Prostate gland (tissue), 2 donors: Measurements from ENCODE around the gene MAP4K5. TPM values are rescaled to one million over a fixed set of nuclear protein-coding genes. Genes with fewer than 3 reads are reported as not detected.

Source experiments
- DNase-seq: peaks from one replicate; pipeline ENCODE4 v3.0.0-alpha.2; 2019; ENCODE audit warnings: low spot score
- H3K27ac ChIP-seq, 2 donors: fragments of 200-600 bp; sonication (generic); 2 replicates each; pipeline ENCODE4 v1.5.1; 2017 to 2019
- H3K27me3 ChIP-seq: fragments of 200-600 bp; sonication (generic); replicated peaks from 2 replicates; pipeline ENCODE4 v1.5.1; 2019; ENCODE audit not compliant: insufficient read depth
- H3K36me3 ChIP-seq, 2 donors: fragments of 200-600 bp; sonication (generic); 1 replicate in 1 of 2; 2 replicates in 1 of 2; pipeline versions ENCODE4 v1.5.1 to v1.8.1; 2017 to 2019
- H3K4me1 ChIP-seq: fragments of 200-600 bp; sonication (generic); replicated peaks from 2 replicates; pipeline ENCODE4 v1.5.1; 2019
- H3K4me3 ChIP-seq, 2 donors: fragments of 200-600 bp; sonication (generic); 2 replicates each; pipeline ENCODE4 v1.5.1; 2017 to 2019
- H3K9me3 ChIP-seq: fragments of 200-600 bp; sonication (generic); 2 replicates; pipeline ENCODE4 v1.5.1; 2017
- POLR2A ChIP-seq: fragments of 450-650 bp; IDR thresholded peaks from one replicate; pipeline ENCODE4 v1.6.1; 2016; ENCODE audit warnings: antibody characterized with exemption, mild to moderate bottlenecking
- POLR2AphosphoS5 ChIP-seq: sonication (generic); formaldehyde crosslinking; IDR thresholded peaks from one replicate; pipeline ENCODE4 v1.6.1; 2017; ENCODE audit warnings: antibody characterized with exemption
- WGBS: methylation state at CpG from one replicate; pipeline ENCODE4 v1.1.5; 2018; 5-methylcytosine and 5-hydroxymethylcytosine counted together
- intact Hi-C: fragments of 100-400 bp; cut with DNase I; formaldehyde crosslinking; loops from one replicate; pipeline ENCODE4 v1.14.2; 2022
- total RNA-seq, 2 donors: library from RNA; depleted of rRNA; stranded (reverse); fragments of >200 nt; gene quantifications; one replicate each; pipeline ENCODE4 v1.1.0, GENCODE V29; 2016
- TF ChIP-seq, protein P1 (sequence below), 4 experiments: fragments of 200-600 bp in 2 of 4; fragments of 450-650 bp in 2 of 4; sonication (generic) in 2 of 4; IDR thresholded peaks; 1 replicate in 3 of 4; 2 replicates in 1 of 4; pipeline ENCODE4 v1.5.1; 2016 to 2019; ENCODE audit warnings: antibody characterized with exemption in 4 of 4, mild to moderate bottlenecking in 2 of 4, moderate library complexity in 2 of 4

MAP4K5 gene
- total RNA-seq, 2 donors from 2014 or later = 76.2 to 102 TPM

DNA sequence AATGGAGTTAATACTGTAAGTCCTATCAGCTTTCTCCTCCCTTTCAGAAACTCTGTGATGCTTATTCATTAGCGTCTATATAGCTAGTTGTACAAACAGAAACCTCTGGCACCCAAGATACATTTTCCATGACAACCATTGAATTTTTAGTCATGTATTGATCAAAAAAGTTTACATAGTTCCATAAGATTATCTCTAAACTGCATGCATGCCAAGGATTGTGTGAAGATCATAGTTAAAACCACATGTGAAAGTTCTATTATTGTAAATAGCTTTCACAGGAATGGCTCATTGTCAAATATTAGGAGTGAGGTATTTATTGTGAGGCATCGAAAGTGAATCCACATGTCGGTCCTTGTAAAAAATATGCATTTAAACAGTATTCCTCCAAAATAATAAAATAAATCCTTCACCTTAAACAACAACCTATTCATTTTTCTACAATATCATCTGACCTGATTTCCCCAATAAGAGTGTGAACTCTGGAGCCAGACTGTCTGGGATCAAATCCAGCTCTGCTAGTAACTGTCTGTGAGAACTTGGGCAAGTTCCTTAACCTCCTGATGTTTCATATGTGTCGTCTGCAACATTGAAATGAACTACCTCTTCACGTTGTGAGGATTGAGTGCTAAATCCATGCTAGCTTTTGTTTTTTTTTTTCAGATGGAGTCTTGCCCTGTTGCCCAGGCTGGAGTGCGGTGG, 125.1 kb downstream of the MAP4K5 start:
- no peaks in the 10 kb centered on the region for H3K4me1 ChIP-seq
- no peaks in the 10 kb centered on the region for H3K36me3 ChIP-seq
- H3K9me3 ChIP-seq = no peaks in the 10 kb centered on the region
- WGBS = 34% methylated on average over 6 of the region's 6 CpGs
- no peaks in the 10 kb centered on the region for H3K27me3 ChIP-seq
- intact Hi-C loops = no loop called here
- TF ChIP-seq POLR2A (no peak), POLR2AphosphoS5 (no peak)
- TF ChIP-seq, protein P1, sequence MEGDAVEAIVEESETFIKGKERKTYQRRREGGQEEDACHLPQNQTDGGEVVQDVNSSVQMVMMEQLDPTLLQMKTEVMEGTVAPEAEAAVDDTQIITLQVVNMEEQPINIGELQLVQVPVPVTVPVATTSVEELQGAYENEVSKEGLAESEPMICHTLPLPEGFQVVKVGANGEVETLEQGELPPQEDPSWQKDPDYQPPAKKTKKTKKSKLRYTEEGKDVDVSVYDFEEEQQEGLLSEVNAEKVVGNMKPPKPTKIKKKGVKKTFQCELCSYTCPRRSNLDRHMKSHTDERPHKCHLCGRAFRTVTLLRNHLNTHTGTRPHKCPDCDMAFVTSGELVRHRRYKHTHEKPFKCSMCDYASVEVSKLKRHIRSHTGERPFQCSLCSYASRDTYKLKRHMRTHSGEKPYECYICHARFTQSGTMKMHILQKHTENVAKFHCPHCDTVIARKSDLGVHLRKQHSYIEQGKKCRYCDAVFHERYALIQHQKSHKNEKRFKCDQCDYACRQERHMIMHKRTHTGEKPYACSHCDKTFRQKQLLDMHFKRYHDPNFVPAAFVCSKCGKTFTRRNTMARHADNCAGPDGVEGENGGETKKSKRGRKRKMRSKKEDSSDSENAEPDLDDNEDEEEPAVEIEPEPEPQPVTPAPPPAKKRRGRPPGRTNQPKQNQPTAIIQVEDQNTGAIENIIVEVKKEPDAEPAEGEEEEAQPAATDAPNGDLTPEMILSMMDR (IDR thresholded peaks at IDR 0.05) = no peak
- DNase-seq = no peak
- H3K4me3 ChIP-seq = no peak overlapping the region
- no peak overlapping the region for H3K27ac ChIP-seq

DNA sequence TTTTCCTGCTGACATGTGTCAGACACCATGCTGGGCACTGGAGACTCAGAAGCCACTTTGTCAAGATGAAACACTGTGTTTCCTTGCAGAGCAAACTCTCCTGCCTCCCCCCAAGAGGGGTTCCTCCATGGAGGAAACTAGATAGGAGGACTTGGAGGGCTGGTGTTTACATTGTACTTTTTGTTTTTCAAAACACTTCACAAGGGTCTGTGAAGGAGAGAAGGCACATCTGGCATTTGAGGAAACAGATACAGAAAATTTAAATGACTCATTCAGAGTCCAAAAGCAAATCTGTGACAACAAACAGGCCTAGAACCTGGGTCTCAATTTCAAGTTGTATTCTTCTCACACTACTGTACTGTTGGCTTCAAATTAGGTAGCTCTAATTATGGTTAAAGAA, 128.9 kb downstream of the MAP4K5 start:
- Histone ChIP-seq H3K27me3 (no peaks in the 10 kb centered on the region), H3K36me3 (no peaks in the 10 kb centered on the region), H3K4me1 (no peaks in the 10 kb centered on the region), H3K27ac (no peak overlapping the region), H3K9me3 (no peaks in the 10 kb centered on the region), H3K4me3 (no peak overlapping the region)
- TF ChIP-seq POLR2A = no peak
- TF ChIP-seq, protein P1 (IDR thresholded peaks at IDR 0.05) = no peak
- no peak for TF ChIP-seq POLR2AphosphoS5
- no peak for DNase-seq
- intact Hi-C loops = no loop called here

DNA sequence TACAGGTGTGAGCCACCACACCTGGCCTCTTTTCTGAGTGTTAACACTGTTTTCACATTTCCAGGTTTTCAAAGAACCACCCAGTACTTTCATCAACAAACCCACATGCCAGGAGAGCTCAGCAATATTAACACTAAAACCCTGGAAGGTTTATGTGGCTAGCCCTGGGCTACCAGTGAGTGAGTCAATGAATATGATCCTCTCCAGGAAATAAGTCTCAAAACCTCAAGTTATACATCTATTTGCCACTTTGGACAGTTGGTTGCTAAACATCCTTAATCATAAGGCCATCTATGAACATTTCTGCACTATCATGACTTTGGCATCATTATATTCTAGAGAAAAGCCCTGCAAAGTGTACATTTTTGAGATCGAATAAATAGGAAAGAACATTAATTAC, 129.4 kb downstream of the MAP4K5 start:
- Histone ChIP-seq H3K9me3 (no peaks in the 10 kb centered on the region), H3K4me3 (no peak overlapping the region), H3K36me3 (no peaks in the 10 kb centered on the region), H3K27ac (no peak overlapping the region), H3K27me3 (no peaks in the 10 kb centered on the region), H3K4me1 (no peaks in the 10 kb centered on the region)
- 73% methylated on average over 1 of the region's 1 CpG for WGBS
- no peak for DNase-seq
- TF ChIP-seq POLR2AphosphoS5 (no peak), POLR2A (no peak)
- TF ChIP-seq, protein P1 (IDR thresholded peaks at IDR 0.05) = no peak
- intact Hi-C loops = no loop called here

DNA sequence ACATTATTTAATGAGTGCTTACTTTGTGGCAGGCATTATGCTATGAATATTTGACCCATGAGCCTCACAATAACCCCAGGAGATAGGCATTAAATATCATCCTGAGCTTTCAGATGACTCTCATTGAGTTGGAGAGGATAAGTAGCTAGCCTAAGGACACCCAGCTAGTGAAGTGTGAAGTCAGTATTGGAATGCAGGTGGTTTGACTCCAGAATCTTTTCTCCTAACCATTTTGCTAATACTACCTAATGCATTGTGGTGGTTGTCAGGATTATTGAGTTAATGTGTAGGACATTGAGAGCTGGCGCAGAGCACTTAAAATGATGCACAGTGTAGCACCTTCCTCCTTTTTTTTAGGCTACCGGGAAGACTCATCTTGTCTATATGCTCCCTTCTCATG, 131.9 kb downstream of the MAP4K5 start:
- H3K27me3 ChIP-seq = no peaks in the 10 kb centered on the region
- H3K9me3 ChIP-seq = no peaks in the 10 kb centered on the region
- peak overlapping the region in 1 of 2 donors; percentile 38 for H3K27ac ChIP-seq
- TF ChIP-seq POLR2A = no peak
- TF ChIP-seq, protein P1 (IDR thresholded peaks at IDR 0.05) = no peak
- no peak for TF ChIP-seq POLR2AphosphoS5
- H3K36me3 ChIP-seq = no peaks in the 10 kb centered on the region
- no peak overlapping the region for H3K4me3 ChIP-seq
- H3K4me1 ChIP-seq = no peaks in the 10 kb centered on the region
- intact Hi-C loops = no loop called here
- WGBS = 80% methylated on average over 2 of the region's 2 CpGs
- DNase-seq = no peak

DNA sequence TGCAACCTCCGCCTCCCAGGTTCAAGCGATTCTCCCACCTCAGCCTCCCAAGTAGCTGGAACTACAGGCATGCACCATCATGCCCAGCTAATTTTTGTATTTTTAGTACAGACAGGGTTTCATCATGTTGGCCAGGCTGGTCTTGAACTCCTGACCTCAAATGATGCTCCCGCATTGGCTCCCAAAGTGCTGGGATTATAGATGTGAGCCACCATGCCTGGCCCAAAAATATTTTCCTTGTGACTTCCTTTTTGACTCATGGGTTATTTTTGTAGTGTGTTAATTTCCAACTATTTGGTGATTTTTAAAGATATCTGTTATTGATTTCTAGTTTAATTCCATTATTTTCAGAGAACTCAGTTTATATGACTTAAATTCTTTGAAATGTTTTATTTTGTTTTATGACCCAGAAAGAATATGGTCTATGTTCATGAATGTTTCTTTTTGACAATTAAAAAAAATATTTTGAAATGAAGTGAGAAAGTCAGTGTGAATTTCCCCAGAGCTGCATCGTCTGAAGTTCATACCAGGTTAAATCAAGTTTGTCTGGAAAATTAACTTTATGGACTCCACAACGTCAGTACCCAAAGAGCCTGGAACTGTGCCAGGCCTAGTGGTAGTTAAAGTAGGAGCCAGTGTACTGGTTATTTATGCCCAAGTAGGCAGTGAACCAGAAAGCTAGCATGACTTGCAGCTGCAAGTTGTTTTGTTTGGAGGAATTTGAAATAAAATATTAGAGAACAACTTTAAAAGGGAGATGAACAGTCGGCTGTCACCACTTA, 132.9 kb downstream of the MAP4K5 start:
- Histone ChIP-seq H3K27me3 (no peaks in the 10 kb centered on the region), H3K9me3 (no peaks in the 10 kb centered on the region), H3K36me3 (no peaks in the 10 kb centered on the region), H3K27ac (peak overlapping the region in 1 of 2 donors; percentile 38), H3K4me3 (no peak overlapping the region), H3K4me1 (no peaks in the 10 kb centered on the region)
- intact Hi-C loops = loop anchor here (5.0 kb wide), 2 partner anchors 57 to 77 kb away; no protein-coding TSS in a partner anchor
- peak; percentile 69 for DNase-seq
- WGBS = 43% methylated on average over 6 of the region's 6 CpGs
- TF ChIP-seq POLR2AphosphoS5 = peak; percentile 56
- TF ChIP-seq, protein P1 (IDR thresholded peaks at IDR 0.05) = no peak
